WTC11 (cell line): Measurements from ENCODE around the gene EFCAB13. TPM values are rescaled to one million over a fixed set of nuclear protein-coding genes. Genes with fewer than 3 reads are reported as not detected.

Experiments used
- ATAC-seq: fragments of 200-7000 bp; cut with Tn5 transposase; 2 replicates; pipeline ENCODE4 v1.10.0; 2021; ENCODE audit warnings: mild to moderate bottlenecking, moderate library complexity
- CTCF ChIA-PET: fragments of 300-600 bp; sonication (Branson Sonifier 250); formaldehyde crosslinking; loops from one replicate; lab custom pipeline; 2021; ENCODE audit warnings: antibody characterized with exemption; lab: Charles Lee
- POLR2A ChIA-PET: fragments of 350-600 bp; sonication (Branson Sonifier 250); formaldehyde crosslinking; loops from one replicate; lab custom pipeline; 2021; ENCODE audit warnings: antibody characterized with exemption; lab: Charles Lee
- DNase-seq: peaks from one replicate; pipeline ENCODE4 v3.0.0; 2021; ENCODE audit warnings: low spot score
- H3K27ac Mint-ChIP-seq: 2 replicates; pipeline ENCODE4 v1.8.0; 2021; ENCODE audit warnings: mixed read lengths
- H3K27me3 Mint-ChIP-seq: 2 replicates; pipeline ENCODE4 v1.8.0; 2021; ENCODE audit warnings: low read depth, mild to moderate bottlenecking, moderate library complexity, mixed read lengths
- H3K36me3 Mint-ChIP-seq: 2 replicates; pipeline ENCODE4 v1.8.0; 2021; ENCODE audit warnings: mixed read lengths
- H3K4me1 Mint-ChIP-seq: 2 replicates; pipeline ENCODE4 v1.8.0; 2022; ENCODE audit warnings: mixed read lengths
- H3K4me3 Mint-ChIP-seq: 2 replicates; pipeline ENCODE4 v1.8.0; 2021; ENCODE audit warnings: mild to moderate bottlenecking, moderate library complexity, mixed read lengths
- H3K9me3 Mint-ChIP-seq: 2 replicates; pipeline ENCODE4 v1.8.0; 2021; ENCODE audit warnings: mixed read lengths
- CBFB ChIP-seq: sonication (generic); formaldehyde crosslinking; IDR thresholded peaks from 2 replicates; pipeline ENCODE4 v1.8.1; 2022; ENCODE audit warnings: mild to moderate bottlenecking, low read depth, missing genetic modification reagents
- ERG ChIP-seq: fragments of 250-450 bp; sonication (Bioruptor Pico); IDR thresholded peaks from 2 replicates; pipeline ENCODE4 v1.8.0; 2021; ENCODE audit warnings: mild to moderate bottlenecking
- FOXJ3 ChIP-seq: sonication (generic); formaldehyde crosslinking; IDR thresholded peaks from 2 replicates; pipeline ENCODE4 v1.9.0; 2021; ENCODE audit warnings: missing genetic modification reagents, mild to moderate bottlenecking, borderline replicate concordance
- GABPB1 ChIP-seq: sonication (generic); formaldehyde crosslinking; IDR thresholded peaks from 2 replicates; pipeline ENCODE4 v1.8.1; 2023; ENCODE audit warnings: mild to moderate bottlenecking, missing genetic modification reagents
- HMGXB4 ChIP-seq: sonication (generic); formaldehyde crosslinking; IDR thresholded peaks from 2 replicates; pipeline ENCODE4 v1.8.1; 2023; ENCODE audit warnings: mild to moderate bottlenecking, moderate library complexity, missing genetic modification reagents
- NFYB ChIP-seq: sonication (generic); formaldehyde crosslinking; conservative IDR thresholded peaks from 2 replicates; pipeline ENCODE4 v1.8.0; 2022; ENCODE audit warnings: low read depth, missing genetic modification reagents
- OVOL2 ChIP-seq: fragments of 250-450 bp; sonication (Bioruptor Pico); IDR thresholded peaks from 2 replicates; pipeline ENCODE4 v1.9.0; 2021; ENCODE audit warnings: mild to moderate bottlenecking, borderline replicate concordance
- RELA ChIP-seq: sonication (generic); formaldehyde crosslinking; IDR thresholded peaks from 2 replicates; pipeline ENCODE4 v1.8.1; 2022; ENCODE audit warnings: missing genetic modification reagents, mild to moderate bottlenecking, borderline replicate concordance
- SP1 ChIP-seq: sonication (generic); formaldehyde crosslinking; conservative IDR thresholded peaks from 2 replicates; pipeline ENCODE4 v1.8.1; 2022; ENCODE audit warnings: missing genetic modification reagents
- ZMAT4 ChIP-seq: fragments of 250-450 bp; sonication (Bioruptor Pico); IDR thresholded peaks from 2 replicates; pipeline ENCODE4 v1.9.0; 2021; ENCODE audit warnings: mild to moderate bottlenecking
- ZNF138 ChIP-seq: sonication (generic); formaldehyde crosslinking; conservative IDR thresholded peaks from 2 replicates; pipeline ENCODE4 v1.8.1; 2022; ENCODE audit warnings: mild to moderate bottlenecking, moderate library complexity, missing genetic modification reagents
- ZNF232 ChIP-seq: sonication (generic); formaldehyde crosslinking; IDR thresholded peaks from 2 replicates; pipeline ENCODE4 v1.8.0; 2022; ENCODE audit warnings: mild to moderate bottlenecking, missing genetic modification reagents
- ZNF416 ChIP-seq: fragments of 250-450 bp; sonication (Bioruptor Pico); IDR thresholded peaks from 2 replicates; pipeline ENCODE4 v1.9.0; 2021; ENCODE audit warnings: mild to moderate bottlenecking, inconsistent platforms
- ZNF671 ChIP-seq: fragments of 250-450 bp; sonication (Bioruptor Pico); IDR thresholded peaks from 2 replicates; pipeline ENCODE4 v1.8.0; 2021; ENCODE audit warnings: mild to moderate bottlenecking
- total RNA-seq: library from RNA; stranded (reverse); gene quantifications from 3 replicates; pipeline ENCODE4 v1.2.3, GENCODE V29; 2021
- TF ChIP-seq, protein P1 (sequence below): sonication (generic); formaldehyde crosslinking; IDR thresholded peaks from 2 replicates; pipeline ENCODE4 v1.8.0; 2022; ENCODE audit warnings: mild to moderate bottlenecking, missing genetic modification reagents
- TF ChIP-seq, protein P2 (sequence below): sonication (generic); formaldehyde crosslinking; conservative IDR thresholded peaks from 2 replicates; pipeline ENCODE4 v1.8.1; 2023; ENCODE audit warnings: mild to moderate bottlenecking, low read depth, missing genetic modification reagents, moderate library complexity

Gene EFCAB13
- total RNA-seq, 1 experiment from 2014 or later = 3.5 TPM

- no peak overlapping the region for H3K4me3 Mint-ChIP-seq
- ChIA-PET POLR2A (no interaction called here), CTCF (interaction anchor here (1.1 kb wide), 1 partner anchor 11 kb away, joined by 3 read pairs; no protein-coding TSS in a partner anchor)
Observed at GRCh38 chr17:47289302-47289701, 34.5 kb upstream of the EFCAB13 start.

GRCh38 chr17:47290870-47291241, 32.9 kb upstream of the EFCAB13 start:
- Mint-ChIP-seq H3K36me3 (no peaks in the 10 kb centered on the region), H3K4me3 (no peak overlapping the region), H3K27ac (no peak overlapping the region), H3K9me3 (peaks cover 3% of the 10 kb centered on the region; the same call in 1 of the 2 replicates), H3K4me1 (peaks cover 14% of the 10 kb centered on the region), H3K27me3 (peaks cover 32% of the 10 kb centered on the region)
- no peak for TF ChIP-seq RELA (CRISPR knock-in tag)
- TF ChIP-seq ZNF416 (CRISPR knock-in tag) = no peak
- no peak for TF ChIP-seq GABPB1 (CRISPR knock-in tag)
- TF ChIP-seq ZNF138 (CRISPR knock-in tag) = no peak
- no peak for TF ChIP-seq SP1 (CRISPR knock-in tag)
- no peak for TF ChIP-seq ZNF671 (CRISPR knock-in tag)
- POLR2A ChIA-PET = no interaction called here
- CTCF ChIA-PET = interaction anchor here (0.5 to 1.3 kb wide), 2 partner anchors 10 to 25 kb away, joined by 3 read pairs; no protein-coding TSS in a partner anchor
- no peak for DNase-seq
- no peak for ATAC-seq

More at GRCh38 chr17:47289302-47289701, 34.5 kb upstream of the EFCAB13 start:
- peaks cover 14% of the 10 kb centered on the region for H3K4me1 Mint-ChIP-seq
- no peak for DNase-seq
- H3K27me3 Mint-ChIP-seq = peaks cover 27% of the 10 kb centered on the region
- H3K9me3 Mint-ChIP-seq = peaks cover 3% of the 10 kb centered on the region; the same call in 1 of the 2 replicates
- H3K36me3 Mint-ChIP-seq = no peaks in the 10 kb centered on the region
- no peak overlapping the region for H3K27ac Mint-ChIP-seq
- no peak for TF ChIP-seq ZNF232 (CRISPR knock-in tag)
- TF ChIP-seq ZNF138 (CRISPR knock-in tag) = no peak
- TF ChIP-seq ERG (CRISPR knock-in tag) = no peak
- TF ChIP-seq, protein P1, sequence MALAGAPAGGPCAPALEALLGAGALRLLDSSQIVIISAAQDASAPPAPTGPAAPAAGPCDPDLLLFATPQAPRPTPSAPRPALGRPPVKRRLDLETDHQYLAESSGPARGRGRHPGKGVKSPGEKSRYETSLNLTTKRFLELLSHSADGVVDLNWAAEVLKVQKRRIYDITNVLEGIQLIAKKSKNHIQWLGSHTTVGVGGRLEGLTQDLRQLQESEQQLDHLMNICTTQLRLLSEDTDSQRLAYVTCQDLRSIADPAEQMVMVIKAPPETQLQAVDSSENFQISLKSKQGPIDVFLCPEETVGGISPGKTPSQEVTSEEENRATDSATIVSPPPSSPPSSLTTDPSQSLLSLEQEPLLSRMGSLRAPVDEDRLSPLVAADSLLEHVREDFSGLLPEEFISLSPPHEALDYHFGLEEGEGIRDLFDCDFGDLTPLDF (CRISPR knock-in tag) = no peak
- TF ChIP-seq, protein P2, sequence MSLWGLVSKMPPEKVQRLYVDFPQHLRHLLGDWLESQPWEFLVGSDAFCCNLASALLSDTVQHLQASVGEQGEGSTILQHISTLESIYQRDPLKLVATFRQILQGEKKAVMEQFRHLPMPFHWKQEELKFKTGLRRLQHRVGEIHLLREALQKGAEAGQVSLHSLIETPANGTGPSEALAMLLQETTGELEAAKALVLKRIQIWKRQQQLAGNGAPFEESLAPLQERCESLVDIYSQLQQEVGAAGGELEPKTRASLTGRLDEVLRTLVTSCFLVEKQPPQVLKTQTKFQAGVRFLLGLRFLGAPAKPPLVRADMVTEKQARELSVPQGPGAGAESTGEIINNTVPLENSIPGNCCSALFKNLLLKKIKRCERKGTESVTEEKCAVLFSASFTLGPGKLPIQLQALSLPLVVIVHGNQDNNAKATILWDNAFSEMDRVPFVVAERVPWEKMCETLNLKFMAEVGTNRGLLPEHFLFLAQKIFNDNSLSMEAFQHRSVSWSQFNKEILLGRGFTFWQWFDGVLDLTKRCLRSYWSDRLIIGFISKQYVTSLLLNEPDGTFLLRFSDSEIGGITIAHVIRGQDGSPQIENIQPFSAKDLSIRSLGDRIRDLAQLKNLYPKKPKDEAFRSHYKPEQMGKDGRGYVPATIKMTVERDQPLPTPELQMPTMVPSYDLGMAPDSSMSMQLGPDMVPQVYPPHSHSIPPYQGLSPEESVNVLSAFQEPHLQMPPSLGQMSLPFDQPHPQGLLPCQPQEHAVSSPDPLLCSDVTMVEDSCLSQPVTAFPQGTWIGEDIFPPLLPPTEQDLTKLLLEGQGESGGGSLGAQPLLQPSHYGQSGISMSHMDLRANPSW = no peak
- TF ChIP-seq OVOL2 (CRISPR knock-in tag) = no peak
- TF ChIP-seq NFYB = no peak
- TF ChIP-seq CBFB = no peak
- no peak for TF ChIP-seq ZMAT4 (CRISPR knock-in tag)
- no peak for ATAC-seq

DNA sequence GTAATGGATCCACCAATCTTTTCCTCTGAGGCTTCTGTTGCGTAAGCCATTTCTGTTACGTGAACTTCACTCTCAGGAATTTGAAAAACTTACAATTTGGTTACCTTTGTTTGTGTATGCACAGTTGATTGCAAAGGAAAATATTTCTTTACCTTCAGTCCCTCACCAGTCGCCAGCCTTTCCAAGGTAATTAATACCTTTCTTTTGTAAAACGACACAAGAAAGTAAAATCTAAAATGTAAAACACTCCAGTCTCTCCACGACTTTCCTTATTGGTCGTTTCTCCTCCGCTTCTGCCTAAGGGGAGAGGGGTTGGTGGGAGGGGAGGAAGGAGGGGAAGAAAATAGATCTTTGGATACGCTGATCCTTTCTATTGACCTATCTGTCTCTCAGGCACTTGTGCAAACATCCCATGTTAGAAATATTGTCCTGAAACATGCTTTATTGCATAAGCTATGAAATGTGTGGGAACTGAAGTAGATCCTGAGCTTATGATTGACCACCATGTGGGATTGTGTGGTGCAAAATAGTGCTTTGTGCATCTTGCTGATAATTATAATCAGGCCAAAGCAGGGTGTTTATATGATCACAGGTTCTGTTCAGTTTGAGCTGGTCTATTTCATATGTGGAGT, 32.4 kb upstream of the EFCAB13 start:
- ATAC-seq (no peak), DNase-seq (no peak)
- TF ChIP-seq GABPB1 (CRISPR knock-in tag) = peak; percentile 50; the same call in 1 of the 2 replicates
- TF ChIP-seq FOXJ3 (CRISPR knock-in tag) = no peak
- TF ChIP-seq HMGXB4 = no peak
- no peak overlapping the region for H3K27ac Mint-ChIP-seq
- H3K9me3 Mint-ChIP-seq = peaks cover 3% of the 10 kb centered on the region; the same call in 1 of the 2 replicates
- H3K36me3 Mint-ChIP-seq = no peaks in the 10 kb centered on the region
- H3K27me3 Mint-ChIP-seq = peaks cover 29% of the 10 kb centered on the region
- H3K4me3 Mint-ChIP-seq = no peak overlapping the region
- POLR2A ChIA-PET = no interaction called here
- CTCF ChIA-PET = interaction anchor here (1.3 kb wide), 1 partner anchor 11 kb away, joined by 3 read pairs; no protein-coding TSS in a partner anchor
- H3K4me1 Mint-ChIP-seq = peaks cover 14% of the 10 kb centered on the region
